ENCODE data around the gene OR51A2. TPM values are rescaled to one million over a fixed set of nuclear protein-coding genes. Genes with fewer than 3 reads are reported as not detected.

Gene OR51A2
- total RNA-seq, 1 experiment from 2014 or later = not detected

GRCh38 chr11:4983841-4984240 is 28.3 kb upstream of the OR51A2 start:
- no peak overlapping the region for H3K4me3 Mint-ChIP-seq
- no peak overlapping the region for H3T11ph ChIP-seq (ENCODE audit: low read length)
- no peaks in the 10 kb centered on the region for H3K4me1 Mint-ChIP-seq
- no peaks in the 10 kb centered on the region for H3K23me2 ChIP-seq (ENCODE audit: insufficient read length, low read depth, low read length, poor library complexity, severe bottlenecking)
- no peaks in the 10 kb centered on the region for H3K79me2 ChIP-seq (ENCODE audit: insufficient read depth, low read length)
- H3K14ac ChIP-seq (ENCODE audit: insufficient read depth, low read length) = no peak overlapping the region
- H2AK5ac ChIP-seq (ENCODE audit: insufficient read length, low read length) = no peak overlapping the region
- H3K9ac ChIP-seq (ENCODE audit: extremely low read depth, insufficient read length, low read length) = no peak overlapping the region
- no peak overlapping the region for H2BK5ac ChIP-seq (ENCODE audit: insufficient read length, low read length)
- H3K4ac ChIP-seq (ENCODE audit: low read depth, low read length) = no peak overlapping the region
- no peak for TF ChIP-seq CTCF (conservative IDR thresholded peaks at IDR 0.05)
- no peaks in the 10 kb centered on the region for H3K27me3 ChIP-seq (ENCODE audit: insufficient read depth, low read length)
- no peak overlapping the region for H4K8ac ChIP-seq (replicated peaks; ENCODE audit: insufficient read length, low read depth, low read length)
- no peak overlapping the region for H2AFZ ChIP-seq (ENCODE audit: low read length)
- no peaks in the 10 kb centered on the region for H3K36me3 Mint-ChIP-seq (ENCODE audit: insufficient read depth in 1 of 3, low read depth in 3 of 3)
- no peak overlapping the region for H4K91ac ChIP-seq (ENCODE audit: insufficient read length, low read depth, low read length)
- no peaks in the 10 kb centered on the region for H4K20me1 ChIP-seq (ENCODE audit: control insufficient read depth, insufficient read depth, insufficient read length)
- no peak overlapping the region for H4K5ac ChIP-seq (ENCODE audit: insufficient read length, low read depth, low read length)
- H2BK12ac ChIP-seq (ENCODE audit: insufficient read length, low read depth, low read length) = no peak overlapping the region
- H3K4me2 ChIP-seq (ENCODE audit: insufficient read depth, insufficient read length, low read length) = no peak overlapping the region
- no peak overlapping the region for H3K18ac ChIP-seq (ENCODE audit: insufficient read length, low read depth, low read length)
- H3K23ac ChIP-seq (ENCODE audit: insufficient read length, low read depth, low read length) = no peak overlapping the region
- H2BK120ac ChIP-seq (ENCODE audit: low read depth, low read length, poor library complexity, severe bottlenecking) = no peak overlapping the region
- no CpG with 5 or more reads among the region's 6 CpGs for WGBS (ENCODE audit: extremely low coverage, insufficient read length, low lambda C conversion rate)
- H3K9me3 Mint-ChIP-seq = no peaks in the 10 kb centered on the region; a peak in 1 of 5 replicates
- H3K27me3 Mint-ChIP-seq (ENCODE audit: low read depth) = no peaks in the 10 kb centered on the region; the same call in 1 of the 2 replicates
- no peak overlapping the region; a peak in 1 of 7 replicates for H3K27ac Mint-ChIP-seq
- H3K27ac ChIP-seq (ENCODE audit: insufficient read length, low read depth, low read length) = no peak overlapping the region
- no peaks in the 10 kb centered on the region for H3K79me1 ChIP-seq (ENCODE audit: insufficient read depth, low read depth, low read length, poor library complexity, severe bottlenecking)
- H3K9me3 ChIP-seq (ENCODE audit: control insufficient read depth, low read depth, low read length) = no peaks in the 10 kb centered on the region
- no peak overlapping the region for H2BK15ac ChIP-seq (ENCODE audit: low read depth, low read length)
- no peak overlapping the region for H2BK20ac ChIP-seq (ENCODE audit: low read depth, low read length, poor library complexity, severe bottlenecking)
- H3K56ac ChIP-seq (ENCODE audit: insufficient read length, low read depth, low read length) = no peak overlapping the region
- H3K4me1 ChIP-seq (ENCODE audit: insufficient read depth, low read length) = no peaks in the 10 kb centered on the region
- no peak for DNase-seq
